K562 (cell line): Measurements from ENCODE around the gene GPX6. TPM values are rescaled to one million over a fixed set of nuclear protein-coding genes. Genes with fewer than 3 reads are reported as not detected.

Source experiments
- ATF1 ChIP-seq, 2 experiments: fragments of 450-650 bp in 1 of 2; IDR thresholded peaks; 2 replicates each; pipeline ENCODE4 v1.6.1; 2016; ENCODE audit warnings: missing compliant biosample characterization in 1 of 2, missing genetic modification characterization in 1 of 2
- BHLHE40 ChIP-seq: IDR thresholded peaks from 2 replicates; pipeline ENCODE4 v1.6.1; 2011; ENCODE audit warnings: low read length, improper control_type of control experiment
- EP400 ChIP-seq: fragments of 450-650 bp; IDR thresholded peaks from 2 replicates; pipeline ENCODE4 v1.6.1; 2017; ENCODE audit warnings: antibody characterized with exemption, mild to moderate bottlenecking, moderate library complexity
- GTF2E2 ChIP-seq: fragments of 200-800 bp; sonication (Bioruptor generic); IDR thresholded peaks from 2 replicates; pipeline ENCODE4 v1.6.1; 2016; ENCODE audit warnings: missing genetic modification characterization, missing compliant biosample characterization
- MTA1 ChIP-seq: fragments of 450-650 bp; IDR thresholded peaks from 2 replicates; pipeline ENCODE4 v1.6.1; 2017; ENCODE audit warnings: borderline replicate concordance
- MTF1 ChIP-seq: fragments of 250-450 bp; sonication (Bioruptor Pico); IDR thresholded peaks from 2 replicates; pipeline ENCODE4 v1.9.0; 2021; ENCODE audit warnings: moderate library complexity, mild to moderate bottlenecking, inconsistent platforms, borderline replicate concordance
- RAD21 ChIP-seq, 2 experiments: fragments of 250-450 bp in 1 of 2; fragments of 450-650 bp in 1 of 2; sonication (Bioruptor Pico) in 1 of 2; formaldehyde crosslinking in 1 of 2; IDR thresholded peaks in 1 of 2; conservative IDR thresholded peaks in 1 of 2; 2 replicates each; pipeline versions ENCODE4 v1.4.0 to v1.8.0; 2020 to 2022; ENCODE audit warnings: mild to moderate bottlenecking in 2 of 2, moderate library complexity in 1 of 2
- RAD51 ChIP-seq: fragments of 450-650 bp; IDR thresholded peaks from 2 replicates; pipeline ENCODE4 v1.7.1; 2016; ENCODE audit warnings: low read depth, mild to moderate bottlenecking, borderline replicate concordance
- SMAD3 ChIP-seq: fragments of 450-650 bp; formaldehyde crosslinking; conservative IDR thresholded peaks from 2 replicates; pipeline ENCODE4 v1.4.0; 2020; ENCODE audit warnings: mild to moderate bottlenecking
- SOX6 ChIP-seq: fragments of 450-650 bp; IDR thresholded peaks from 2 replicates; pipeline ENCODE4 v1.6.1; 2014; ENCODE audit warnings: mild to moderate bottlenecking
- TAF7 ChIP-seq: fragments of 450-650 bp; IDR thresholded peaks from 2 replicates; pipeline ENCODE4 v1.6.1; 2016; ENCODE audit warnings: missing genetic modification characterization, missing compliant biosample characterization
- TBL1XR1 ChIP-seq, 2 experiments: IDR thresholded peaks; 2 replicates each; pipeline ENCODE4 v1.6.1; 2012; ENCODE audit warnings: improper control_type of control experiment in 2 of 2, low read length in 2 of 2, mild to moderate bottlenecking in 1 of 2
- ZFX ChIP-seq: sonication (generic); formaldehyde crosslinking; IDR thresholded peaks from 2 replicates; pipeline ENCODE4 v1.8.0; 2022; ENCODE audit warnings: mild to moderate bottlenecking, missing genetic modification reagents, moderate library complexity
- ZNF197 ChIP-seq: fragments of 200-800 bp; sonication (Bioruptor generic); IDR thresholded peaks from 2 replicates; pipeline ENCODE4 v1.6.1; 2016; ENCODE audit warnings: low read depth, missing genetic modification characterization, missing compliant biosample characterization
- ZNF347 ChIP-seq: fragments of 450-650 bp; formaldehyde crosslinking; IDR thresholded peaks from 2 replicates; pipeline ENCODE4 v1.4.0; 2020; ENCODE audit warnings: low read depth, mild to moderate bottlenecking, moderate library complexity
- ZNF551 ChIP-seq: fragments of 250-450 bp; sonication (Bioruptor Pico); IDR thresholded peaks from 2 replicates; pipeline ENCODE4 v1.5.0; 2021; ENCODE audit warnings: mild to moderate bottlenecking, moderate library complexity
- ZNF584 ChIP-seq: fragments of 200-800 bp; sonication (Bioruptor generic); IDR thresholded peaks from 2 replicates; pipeline ENCODE4 v1.6.1; 2016; ENCODE audit warnings: low read depth, mild to moderate bottlenecking, missing genetic modification characterization, missing compliant biosample characterization
- ZNF699 ChIP-seq: fragments of 250-450 bp; sonication (Bioruptor Pico); IDR thresholded peaks from 2 replicates; pipeline ENCODE4 v1.8.0; 2021; ENCODE audit warnings: mild to moderate bottlenecking, moderate library complexity; ENCODE audit not compliant: insufficient replicate concordance
- polyA plus RNA-seq, 8 experiments: library from polyadenylated mRNA; depleted of rRNA in 4 of 8; stranded (reverse) in 5 of 8; unstranded in 3 of 8; fragments of >200 nt; fragmentation: Nextera tagmentation in 2 of 8; fragmentation: Illumina TruSeq in 1 of 8; extraction: Ambion mirVana in 2 of 8; extraction: Trizol in 1 of 8; gene quantifications; 2 replicates each; pipeline versions ENCODE4 v1.2.1 to v1.2.3, GENCODE V29; 2011 to 2014; ENCODE audit warnings: inconsistent platforms in 1 of 8, missing spikeins in 1 of 8
- total RNA-seq, 7 experiments: library from RNA; depleted of rRNA in 6 of 7; stranded (reverse); fragments of >200 nt in 6 of 7; fragmentation: Illumina TruSeq in 2 of 7; extraction: Trizol in 2 of 7; gene quantifications; 2 replicates each; pipeline versions ENCODE4 v1.2.1 to v1.2.3, GENCODE V29; 2011 to 2021; ENCODE audit warnings: low replicate concordance in 1 of 7
- TF ChIP-seq, protein P1 (sequence below): sonication (generic); formaldehyde crosslinking; IDR thresholded peaks from 2 replicates; pipeline ENCODE4 v1.8.0; 2022; ENCODE audit warnings: missing genetic modification reagents, mild to moderate bottlenecking, borderline replicate concordance
- TF ChIP-seq, protein P2 (sequence below), 2 experiments: fragments of 450-650 bp in 1 of 2; sonication (generic) in 1 of 2; formaldehyde crosslinking; conservative IDR thresholded peaks; 2 replicates each; pipeline versions ENCODE4 v1.4.0 to v1.8.1; 2020 to 2022; ENCODE audit warnings: mild to moderate bottlenecking in 1 of 2, missing genetic modification reagents in 1 of 2
- TF ChIP-seq, protein P3 (sequence below): fragments of 450-650 bp; IDR thresholded peaks from one replicate; pipeline ENCODE4 v1.6.1; 2018; ENCODE audit warnings: mild to moderate bottlenecking, moderate library complexity; ENCODE audit not compliant: partially characterized antibody
- TF ChIP-seq, protein P4 (sequence below): fragments of 450-650 bp; formaldehyde crosslinking; IDR thresholded peaks from 2 replicates; pipeline ENCODE4 v1.4.0; 2020; ENCODE audit warnings: mild to moderate bottlenecking, moderate library complexity

Gene GPX6
- total and polyA plus RNA-seq, 9 of the 15 experiments (the other 6 are each of a cell fraction or from before 2014, with no cell fraction given), result not detected

DNA sequence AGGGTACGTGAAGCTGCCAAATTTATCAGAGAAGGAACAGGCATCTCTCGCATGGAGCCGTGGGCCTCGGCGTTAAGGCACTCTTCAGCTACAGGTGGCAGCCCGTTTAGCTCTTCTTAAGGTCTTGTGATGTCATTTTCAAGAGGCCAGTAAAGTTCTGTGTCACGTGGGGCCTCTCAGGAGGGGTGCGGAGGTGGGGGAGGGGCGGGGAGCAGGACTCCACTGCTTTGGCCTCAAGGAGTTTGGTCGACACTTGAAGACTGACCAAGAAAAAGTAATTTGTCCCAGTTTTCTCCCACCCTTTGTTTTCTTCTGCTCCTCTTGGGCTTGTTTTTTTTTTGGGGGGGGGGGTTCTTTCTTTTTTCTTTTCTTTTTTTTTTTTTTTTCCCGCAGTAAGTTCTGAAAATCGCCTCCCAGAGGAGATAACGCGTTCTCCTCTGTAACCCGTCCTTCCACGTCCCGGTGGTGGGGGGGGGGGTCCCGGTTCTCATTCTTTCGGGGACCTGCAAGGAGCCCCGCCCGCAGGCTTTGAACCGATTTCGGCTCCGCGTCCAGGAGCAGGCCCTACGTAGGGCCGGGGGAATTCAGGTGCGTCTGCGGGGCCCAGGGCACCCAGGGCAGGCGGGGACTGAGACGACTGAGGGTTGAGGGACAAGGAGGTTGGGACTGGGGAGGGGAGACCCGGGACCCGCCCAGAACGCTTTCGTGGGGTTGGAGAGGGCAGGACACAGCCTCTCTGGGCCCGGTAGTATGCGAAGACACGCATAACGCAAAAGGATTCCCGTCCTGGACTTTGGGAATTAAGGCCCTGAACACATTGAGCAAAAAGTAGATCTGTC lies 26.0 kb downstream of the GPX6 start (continued):
- TF ChIP-seq, protein P1, sequence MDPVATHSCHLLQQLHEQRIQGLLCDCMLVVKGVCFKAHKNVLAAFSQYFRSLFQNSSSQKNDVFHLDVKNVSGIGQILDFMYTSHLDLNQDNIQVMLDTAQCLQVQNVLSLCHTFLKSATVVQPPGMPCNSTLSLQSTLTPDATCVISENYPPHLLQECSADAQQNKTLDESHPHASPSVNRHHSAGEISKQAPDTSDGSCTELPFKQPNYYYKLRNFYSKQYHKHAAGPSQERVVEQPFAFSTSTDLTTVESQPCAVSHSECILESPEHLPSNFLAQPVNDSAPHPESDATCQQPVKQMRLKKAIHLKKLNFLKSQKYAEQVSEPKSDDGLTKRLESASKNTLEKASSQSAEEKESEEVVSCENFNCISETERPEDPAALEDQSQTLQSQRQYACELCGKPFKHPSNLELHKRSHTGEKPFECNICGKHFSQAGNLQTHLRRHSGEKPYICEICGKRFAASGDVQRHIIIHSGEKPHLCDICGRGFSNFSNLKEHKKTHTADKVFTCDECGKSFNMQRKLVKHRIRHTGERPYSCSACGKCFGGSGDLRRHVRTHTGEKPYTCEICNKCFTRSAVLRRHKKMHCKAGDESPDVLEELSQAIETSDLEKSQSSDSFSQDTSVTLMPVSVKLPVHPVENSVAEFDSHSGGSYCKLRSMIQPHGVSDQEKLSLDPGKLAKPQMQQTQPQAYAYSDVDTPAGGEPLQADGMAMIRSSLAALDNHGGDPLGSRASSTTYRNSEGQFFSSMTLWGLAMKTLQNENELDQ (CRISPR knock-in tag), result no peak
- peak; percentile 94 for TF ChIP-seq ZNF197 (CRISPR knock-in tag)
- TF ChIP-seq MTA1, result peak; percentile 63; the same call in 1 of the 2 replicates
- peak; percentile 95 for TF ChIP-seq RAD51
- TF ChIP-seq, protein P2, sequence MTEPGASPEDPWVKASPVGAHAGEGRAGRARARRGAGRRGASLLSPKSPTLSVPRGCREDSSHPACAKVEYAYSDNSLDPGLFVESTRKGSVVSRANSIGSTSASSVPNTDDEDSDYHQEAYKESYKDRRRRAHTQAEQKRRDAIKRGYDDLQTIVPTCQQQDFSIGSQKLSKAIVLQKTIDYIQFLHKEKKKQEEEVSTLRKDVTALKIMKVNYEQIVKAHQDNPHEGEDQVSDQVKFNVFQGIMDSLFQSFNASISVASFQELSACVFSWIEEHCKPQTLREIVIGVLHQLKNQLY (CRISPR knock-in tag; conservative IDR thresholded peaks at IDR 0.05), result no peak
- TF ChIP-seq, protein P3, sequence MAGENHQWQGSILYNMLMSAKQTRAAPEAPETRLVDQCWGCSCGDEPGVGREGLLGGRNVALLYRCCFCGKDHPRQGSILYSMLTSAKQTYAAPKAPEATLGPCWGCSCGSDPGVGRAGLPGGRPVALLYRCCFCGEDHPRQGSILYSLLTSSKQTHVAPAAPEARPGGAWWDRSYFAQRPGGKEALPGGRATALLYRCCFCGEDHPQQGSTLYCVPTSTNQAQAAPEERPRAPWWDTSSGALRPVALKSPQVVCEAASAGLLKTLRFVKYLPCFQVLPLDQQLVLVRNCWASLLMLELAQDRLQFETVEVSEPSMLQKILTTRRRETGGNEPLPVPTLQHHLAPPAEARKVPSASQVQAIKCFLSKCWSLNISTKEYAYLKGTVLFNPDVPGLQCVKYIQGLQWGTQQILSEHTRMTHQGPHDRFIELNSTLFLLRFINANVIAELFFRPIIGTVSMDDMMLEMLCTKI, result no peak
- TF ChIP-seq ZNF551 (CRISPR knock-in tag), result no peak
- no peak for TF ChIP-seq ATF1 (CRISPR knock-in tag; IDR thresholded peaks at IDR 0.05)
- peak; percentile 90 for TF ChIP-seq ATF1 (tag; IDR thresholded peaks at IDR 0.05)
- TF ChIP-seq BHLHE40, result peak; percentile 87
- TF ChIP-seq EP400, result peak; percentile 73
- TF ChIP-seq ZFX (CRISPR knock-in tag), result peak; percentile 96
- TF ChIP-seq, protein P4, sequence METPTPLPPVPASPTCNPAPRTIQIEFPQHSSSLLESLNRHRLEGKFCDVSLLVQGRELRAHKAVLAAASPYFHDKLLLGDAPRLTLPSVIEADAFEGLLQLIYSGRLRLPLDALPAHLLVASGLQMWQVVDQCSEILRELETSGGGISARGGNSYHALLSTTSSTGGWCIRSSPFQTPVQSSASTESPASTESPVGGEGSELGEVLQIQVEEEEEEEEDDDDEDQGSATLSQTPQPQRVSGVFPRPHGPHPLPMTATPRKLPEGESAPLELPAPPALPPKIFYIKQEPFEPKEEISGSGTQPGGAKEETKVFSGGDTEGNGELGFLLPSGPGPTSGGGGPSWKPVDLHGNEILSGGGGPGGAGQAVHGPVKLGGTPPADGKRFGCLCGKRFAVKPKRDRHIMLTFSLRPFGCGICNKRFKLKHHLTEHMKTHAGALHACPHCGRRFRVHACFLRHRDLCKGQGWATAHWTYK (CRISPR knock-in tag), result peak; percentile 58; the same call in 1 of the 2 replicates
- TF ChIP-seq ZNF347 (CRISPR knock-in tag), result no peak
- 0 out of 2 replicates have a peak, but pooled peaks have one; percentile 11 for TF ChIP-seq MTF1 (CRISPR knock-in tag)
- no peak for TF ChIP-seq ZNF699
- TF ChIP-seq SOX6, result peak; percentile 39
- peak in 1 of 2 experiments; percentile 63; a peak in 1 of 4 replicates for TF ChIP-seq TBL1XR1 (IDR thresholded peaks at IDR 0.05; ENCODE audit: low read length in 2 of 2)
- TF ChIP-seq TAF7, result 0 out of 2 replicates have a peak, but pooled peaks have one; percentile 31
- TF ChIP-seq ZNF584, result no peak; the same call in 1 of the 2 replicates
- peak; percentile 86 for TF ChIP-seq GTF2E2 (tag)
- TF ChIP-seq SMAD3 (CRISPR knock-in tag), result no peak
- TF ChIP-seq RAD21 (CRISPR knock-in tag; conservative IDR thresholded peaks at IDR 0.05 in 1 of 2, IDR thresholded peaks at IDR 0.05 in 1 of 2), result no peak
